ENCODE data around the gene ALOX15B.

Gene ALOX15B

DNA sequence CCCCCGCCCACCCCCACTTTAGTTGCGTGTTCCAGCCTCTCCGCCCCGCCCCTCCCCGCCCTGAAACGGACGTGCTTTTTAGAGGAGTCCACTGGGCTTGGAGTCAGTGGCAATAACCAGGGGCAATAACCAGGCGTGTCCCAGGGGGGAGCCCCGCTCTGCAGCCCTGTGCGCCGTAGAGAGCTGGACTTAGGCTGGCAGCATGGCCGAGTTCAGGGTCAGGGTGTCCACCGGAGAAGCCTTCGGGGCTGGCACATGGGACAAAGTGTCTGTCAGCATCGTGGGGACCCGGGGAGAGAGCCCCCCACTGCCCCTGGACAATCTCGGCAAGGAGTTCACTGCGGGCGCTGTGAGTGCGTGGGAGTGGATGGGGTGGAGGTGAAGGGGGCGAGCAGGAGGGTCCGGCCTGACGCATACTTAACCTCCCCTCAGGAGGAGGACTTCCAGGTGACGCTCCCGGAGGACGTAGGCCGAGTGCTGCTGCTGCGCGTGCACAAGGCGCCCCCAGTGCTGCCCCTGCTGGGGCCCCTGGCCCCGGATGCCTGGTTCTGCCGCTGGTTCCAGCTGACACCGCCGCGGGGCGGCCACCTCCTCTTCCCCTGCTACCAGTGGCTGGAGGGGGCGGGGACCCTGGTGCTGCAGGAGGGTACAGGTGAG lies at the start of gene ALOX15B:
Gene ALOX15B, plus strand, starts transcription at position 106 of the 657 bp plus-strand sequence. Its CDS starts 97 bp downstream, at position 203.
- no peak for DNase-seq (ENCODE audit: low spot score)

- DNase-seq (ENCODE audit: low spot score): peak; percentile 89
Measured at GRCh38 chr17:7989781-7990655, 48.8 kb upstream of the ALOX15B start.

- DNase-seq (ENCODE audit: low spot score): no peak
Measured at GRCh38 chr17:7992516-7992915, 46.3 kb upstream of the ALOX15B start.

DNA sequence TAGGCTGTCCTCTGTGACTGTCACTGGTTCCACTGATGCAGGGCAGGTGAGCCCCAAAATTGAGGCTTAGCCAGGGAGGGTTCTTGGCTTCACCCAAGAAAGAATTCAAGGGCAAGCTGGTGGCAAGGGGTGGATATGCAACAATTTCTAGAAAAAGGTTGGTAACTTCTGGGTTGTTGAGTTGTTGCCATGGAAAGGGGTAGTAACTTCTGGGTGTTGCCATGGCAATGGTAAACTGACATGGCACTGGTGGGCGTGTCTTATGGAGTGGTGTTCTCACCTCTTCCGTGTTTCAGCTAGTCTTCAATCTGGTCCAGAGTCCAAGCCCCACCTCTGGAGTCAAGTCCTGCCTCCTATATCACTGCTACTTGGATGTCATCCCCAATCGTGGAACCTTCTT lies 45.9 kb upstream of the ALOX15B start:
- no peak for DNase-seq (ENCODE audit: low spot score)

GRCh38 chr17:7993972-7994589 lies 44.8 kb upstream of the ALOX15B start:
- no peak for DNase-seq (ENCODE audit: low spot score)

DNA sequence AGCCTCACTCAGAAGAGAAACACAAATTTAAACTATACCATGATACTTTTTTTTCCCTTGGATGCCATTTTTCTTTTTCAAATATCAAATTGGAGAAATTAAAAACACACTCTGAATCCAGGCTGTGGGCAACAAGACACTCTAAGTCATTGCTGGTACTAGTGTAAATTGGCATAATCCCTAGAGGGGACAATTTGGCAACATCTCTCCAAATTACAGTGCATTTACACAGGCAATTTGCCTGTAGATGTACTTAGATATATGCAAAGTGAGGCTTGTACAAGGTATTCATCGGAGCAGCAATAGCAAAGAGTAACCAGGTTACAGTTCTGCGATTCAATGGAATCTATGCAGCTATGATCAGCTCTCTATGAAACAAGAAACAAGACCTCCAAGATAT lies 43.1 kb upstream of the ALOX15B start:
- DNase-seq (ENCODE audit: low spot score): no peak

DNA sequence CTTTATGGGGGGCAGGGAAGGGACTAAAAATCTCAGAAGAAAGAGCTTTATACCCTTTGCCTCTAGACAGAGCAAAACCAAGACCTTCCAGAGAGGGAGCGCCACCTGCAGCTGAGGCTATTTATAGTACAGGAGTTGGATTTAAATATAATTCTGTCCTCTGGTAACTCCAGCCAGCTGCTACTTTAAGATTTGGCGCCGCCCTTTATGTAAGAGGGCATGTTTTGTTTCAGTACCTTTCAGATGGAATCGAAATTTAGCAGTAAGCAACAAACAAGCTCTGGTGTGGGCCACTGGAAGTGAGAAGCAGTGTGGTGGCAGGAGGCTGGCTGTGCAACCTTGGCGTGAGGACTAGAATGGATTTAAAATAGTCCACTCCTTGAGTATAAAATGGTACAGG lies 41.7 kb upstream of the ALOX15B start:
- peak; percentile 28 for DNase-seq (ENCODE audit: low spot score)

GRCh38 chr17:8001976-8002720 lies 36.7 kb upstream of the ALOX15B start, which contains the start of gene GUCY2D:
Gene GUCY2D (plus strand): TSS chr17:8002615. CDS start chr17:8003048, 433 bp downstream.
- DNase-seq (ENCODE audit: low spot score): peak; percentile 6

DNA sequence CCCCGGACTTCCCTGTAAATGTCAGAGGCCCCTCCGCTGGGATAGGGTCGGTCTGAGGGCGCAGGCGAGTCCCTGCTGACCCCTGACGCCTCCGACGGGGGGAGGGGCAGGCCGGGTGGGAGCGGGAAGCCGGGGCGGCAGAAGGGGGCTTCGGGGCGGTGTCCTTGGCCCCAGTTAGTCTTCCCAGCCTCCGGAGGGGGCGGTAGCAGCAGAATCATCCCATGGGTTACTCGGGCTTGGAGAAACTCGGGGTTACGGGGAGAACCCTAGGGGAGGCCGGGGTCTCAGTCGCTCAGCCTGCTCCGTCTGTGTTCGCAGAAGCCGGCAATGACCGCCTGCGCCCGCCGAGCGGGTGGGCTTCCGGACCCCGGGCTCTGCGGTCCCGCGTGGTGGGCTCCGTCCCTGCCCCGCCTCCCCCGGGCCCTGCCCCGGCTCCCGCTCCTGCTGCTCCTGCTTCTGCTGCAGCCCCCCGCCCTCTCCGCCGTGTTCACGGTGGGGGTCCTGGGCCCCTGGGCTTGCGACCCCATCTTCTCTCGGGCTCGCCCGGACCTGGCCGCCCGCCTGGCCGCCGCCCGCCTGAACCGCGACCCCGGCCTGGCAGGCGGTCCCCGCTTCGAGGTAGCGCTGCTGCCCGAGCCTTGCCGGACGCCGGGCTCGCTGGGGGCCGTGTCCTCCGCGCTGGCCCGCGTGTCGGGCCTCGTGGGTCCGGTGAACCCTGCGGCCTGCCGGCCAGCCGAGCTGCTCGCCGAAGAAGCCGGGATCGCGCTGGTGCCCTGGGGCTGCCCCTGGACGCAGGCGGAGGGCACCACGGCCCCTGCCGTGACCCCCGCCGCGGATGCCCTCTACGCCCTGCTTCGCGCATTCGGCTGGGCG lies 35.9 kb upstream of the ALOX15B start:
- no peak for DNase-seq (ENCODE audit: low spot score)

DNA sequence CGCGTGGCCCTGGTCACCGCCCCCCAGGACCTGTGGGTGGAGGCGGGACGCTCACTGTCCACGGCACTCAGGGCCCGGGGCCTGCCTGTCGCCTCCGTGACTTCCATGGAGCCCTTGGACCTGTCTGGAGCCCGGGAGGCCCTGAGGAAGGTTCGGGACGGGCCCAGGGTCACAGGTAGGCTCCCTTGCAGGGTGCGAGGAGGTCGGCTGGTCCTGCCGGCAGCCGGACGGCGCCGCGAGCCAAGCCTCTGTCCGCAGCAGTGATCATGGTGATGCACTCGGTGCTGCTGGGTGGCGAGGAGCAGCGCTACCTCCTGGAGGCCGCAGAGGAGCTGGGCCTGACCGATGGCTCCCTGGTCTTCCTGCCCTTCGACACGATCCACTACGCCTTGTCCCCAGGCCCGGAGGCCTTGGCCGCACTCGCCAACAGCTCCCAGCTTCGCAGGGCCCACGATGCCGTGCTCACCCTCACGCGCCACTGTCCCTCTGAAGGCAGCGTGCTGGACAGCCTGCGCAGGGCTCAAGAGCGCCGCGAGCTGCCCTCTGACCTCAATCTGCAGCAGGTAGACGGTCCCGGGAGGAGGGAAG lies 35.2 kb upstream of the ALOX15B start:
- no peak for DNase-seq (ENCODE audit: low spot score)

DNA sequence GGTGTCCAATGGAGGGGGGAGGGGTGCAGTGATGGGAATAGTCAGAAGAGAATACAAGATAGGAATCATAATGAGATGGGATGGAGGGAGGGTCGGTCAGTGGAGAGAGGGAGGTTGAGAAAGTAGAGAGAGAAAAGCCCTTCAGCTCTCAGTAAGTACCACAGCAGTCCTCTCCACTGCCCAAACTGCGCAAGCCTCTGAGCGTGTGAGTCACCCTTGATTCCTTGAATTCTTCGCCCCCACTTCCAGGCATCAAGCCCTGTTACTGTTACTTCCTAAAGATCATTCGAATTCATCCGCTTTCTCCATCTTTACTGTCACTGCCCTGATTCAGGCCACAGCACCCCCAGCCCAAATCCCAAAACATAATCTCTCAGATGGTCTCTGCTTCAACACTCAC lies 34.0 kb upstream of the ALOX15B start:
- no peak for DNase-seq (ENCODE audit: low spot score)

- DNase-seq (ENCODE audit: low spot score): no peak
Measured at GRCh38 chr17:8005357-8005756, 33.5 kb upstream of the ALOX15B start.

GRCh38 chr17:8005967-8006730 lies 32.7 kb upstream of the ALOX15B start:
- no peak for DNase-seq (ENCODE audit: low spot score)

- DNase-seq (ENCODE audit: low spot score): no peak
Measured at GRCh38 chr17:8006836-8007680, 31.8 kb upstream of the ALOX15B start.

DNA sequence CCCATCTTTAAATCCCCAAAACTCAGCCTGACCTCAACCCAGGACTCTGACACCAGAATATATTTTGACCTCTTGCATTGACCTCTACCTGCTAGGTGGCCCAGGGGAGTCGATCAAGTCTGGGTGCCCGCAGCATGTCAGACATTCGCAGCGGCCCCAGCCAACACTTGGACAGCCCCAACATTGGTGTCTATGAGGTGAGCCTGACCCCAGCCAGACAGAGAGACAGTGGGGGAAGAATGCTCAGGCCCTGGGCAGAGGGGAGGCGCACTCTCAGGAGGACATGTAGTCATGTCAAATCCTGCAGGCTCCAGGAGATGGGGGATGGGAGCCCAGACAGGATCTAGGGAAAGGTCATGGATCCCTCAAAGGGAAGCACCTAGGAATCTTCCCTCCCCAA lies 31.0 kb upstream of the ALOX15B start:
- no peak for DNase-seq (ENCODE audit: low spot score)

DNA sequence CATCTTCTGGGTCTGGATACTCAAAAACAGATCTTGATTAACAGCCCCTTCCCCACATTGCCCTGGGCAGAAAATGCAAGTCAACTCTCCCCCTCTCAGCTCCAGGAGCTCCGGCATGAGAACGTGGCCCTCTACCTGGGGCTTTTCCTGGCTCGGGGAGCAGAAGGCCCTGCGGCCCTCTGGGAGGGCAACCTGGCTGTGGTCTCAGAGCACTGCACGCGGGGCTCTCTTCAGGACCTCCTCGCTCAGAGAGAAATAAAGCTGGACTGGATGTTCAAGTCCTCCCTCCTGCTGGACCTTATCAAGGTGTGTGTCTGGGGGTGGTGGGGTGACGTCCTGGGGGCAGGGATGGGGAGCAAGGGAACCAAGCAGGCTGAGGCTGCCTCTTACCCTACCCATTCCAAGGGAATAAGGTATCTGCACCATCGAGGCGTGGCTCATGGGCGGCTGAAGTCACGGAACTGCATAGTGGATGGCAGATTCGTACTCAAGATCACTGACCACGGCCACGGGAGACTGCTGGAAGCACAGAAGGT lies 26.7 kb upstream of the ALOX15B start:
- no peak for DNase-seq (ENCODE audit: low spot score)

GRCh38 chr17:8012996-8013640 lies 25.7 kb upstream of the ALOX15B start:
- no peak for DNase-seq (ENCODE audit: low spot score)

All from CD4-positive, alpha-beta T cell treated with Interleukin-6 at 100 ng/mL for 8 hours (primary cell).